ENCODE results near the gene RHEX.
"Not testable (repeated sequence)": the region's sequence is repeated elsewhere in the genome, so short reads cannot be mapped to it uniquely, and the experiment has no call there.

The RHEX gene

GRCh38 chr1:206058927-206059292 lies 5.9 kb downstream of the RHEX start:
- H3K4me3 ChIP-seq (ENCODE audit: low read length) = peak overlapping the region; percentile 1; the same call in 1 of the 2 replicates
- TF ChIP-seq ZNF274 (IDR thresholded peaks at IDR 0.05; ENCODE audit: low read depth, low read length) = no peak

GRCh38 chr1:206059355-206059915 lies 6.5 kb downstream of the RHEX start:
- H3K4me3 ChIP-seq (ENCODE audit: low read length) = no peak overlapping the region; the same call in 1 of the 2 replicates
- no peak for TF ChIP-seq ZNF274 (IDR thresholded peaks at IDR 0.05; ENCODE audit: low read depth, low read length)

- no peak for TF ChIP-seq ZNF274 (IDR thresholded peaks at IDR 0.05; ENCODE audit: low read depth, low read length)
- H3K4me3 ChIP-seq (ENCODE audit: low read length) = no peak overlapping the region
Observed at GRCh38 chr1:206060844-206061243, 7.9 kb downstream of the RHEX start.

- TF ChIP-seq ZNF274 (IDR thresholded peaks at IDR 0.05; ENCODE audit: low read depth, low read length) = no peak
- no peak overlapping the region for H3K4me3 ChIP-seq (ENCODE audit: low read length)
Observed at GRCh38 chr1:206062464-206062863, 9.5 kb downstream of the RHEX start.

- not testable (repeated sequence) for H3K4me3 ChIP-seq (ENCODE audit: low read length)
Observed at GRCh38 chr1:206064001-206064400, 11.0 kb downstream of the RHEX start.

- H3K4me3 ChIP-seq (ENCODE audit: low read length) = not testable (repeated sequence)
Observed at GRCh38 chr1:206064501-206064900, 11.5 kb downstream of the RHEX start.

GRCh38 chr1:206065547-206066145 lies 12.7 kb downstream of the RHEX start:
- no peak overlapping the region for H3K4me3 ChIP-seq (ENCODE audit: low read length)
- no peak for TF ChIP-seq ZNF274 (IDR thresholded peaks at IDR 0.05; ENCODE audit: low read depth, low read length)

GRCh38 chr1:206066479-206067171 lies 13.7 kb downstream of the RHEX start:
- H3K4me3 ChIP-seq (ENCODE audit: low read length) = peak overlapping the region; percentile 12; the same call in 1 of the 2 replicates
- no peak for TF ChIP-seq ZNF274 (IDR thresholded peaks at IDR 0.05; ENCODE audit: low read depth, low read length)

GRCh38 chr1:206067486-206068227 lies 14.7 kb downstream of the RHEX start:
- no peak for TF ChIP-seq ZNF274 (IDR thresholded peaks at IDR 0.05; ENCODE audit: low read depth, low read length)
- no peak overlapping the region for H3K4me3 ChIP-seq (ENCODE audit: low read length)

GRCh38 chr1:206068314-206068713 lies 15.3 kb downstream of the RHEX start:
- TF ChIP-seq ZNF274 (IDR thresholded peaks at IDR 0.05; ENCODE audit: low read depth, low read length) = no peak
- H3K4me3 ChIP-seq (ENCODE audit: low read length) = no peak overlapping the region

GRCh38 chr1:206070627-206071304 lies 17.8 kb downstream of the RHEX start:
- no peak for TF ChIP-seq ZNF274 (IDR thresholded peaks at IDR 0.05; ENCODE audit: low read depth, low read length)
- no peak overlapping the region for H3K4me3 ChIP-seq (ENCODE audit: low read length)

GRCh38 chr1:206074839-206075238 lies 21.9 kb downstream of the RHEX start:
- H3K4me3 ChIP-seq (ENCODE audit: low read length) = no peak overlapping the region
- no peak for TF ChIP-seq ZNF274 (IDR thresholded peaks at IDR 0.05; ENCODE audit: low read depth, low read length)

GRCh38 chr1:206075786-206076755 lies 23.1 kb downstream of the RHEX start:
- TF ChIP-seq ZNF274 (IDR thresholded peaks at IDR 0.05; ENCODE audit: low read depth, low read length) = no peak
- H3K4me3 ChIP-seq (ENCODE audit: low read length) = no peak overlapping the region
